Trophoblast cell (in vitro differentiated cells and primary cell): ENCODE measurements around the gene DICER1.

Experiments used
- DNase-seq, 2 donors: peaks; one replicate each; pipeline ENCODE4 v3.0.0-alpha.2; 2016
- H2AFZ ChIP-seq: 2 replicates; pipeline ENCODE4 v1.6.1; 2013; ENCODE audit warnings: low read length, moderate library complexity, mild to moderate bottlenecking; ENCODE audit not compliant: insufficient read depth, poor library complexity
- H2AK5ac ChIP-seq: 2 replicates; pipeline ENCODE4 v1.6.1; 2013; ENCODE audit warnings: mild to moderate bottlenecking, low read length
- H2BK120ac ChIP-seq: 2 replicates; pipeline ENCODE4 v1.6.1; 2013; ENCODE audit warnings: low read length, mild to moderate bottlenecking, moderate library complexity; ENCODE audit not compliant: insufficient read depth, poor library complexity
- H2BK12ac ChIP-seq: 2 replicates; pipeline ENCODE4 v1.6.1; 2013; ENCODE audit warnings: mild to moderate bottlenecking, low read length, moderate library complexity
- H2BK5ac ChIP-seq: 2 replicates; pipeline ENCODE4 v1.6.1; 2013; ENCODE audit warnings: low read length, low read depth, moderate library complexity, mild to moderate bottlenecking; ENCODE audit not compliant: poor library complexity
- H3K14ac ChIP-seq: 2 replicates; pipeline ENCODE4 v1.6.1; 2013; ENCODE audit warnings: mild to moderate bottlenecking, low read length
- H3K18ac ChIP-seq: 2 replicates; pipeline ENCODE4 v1.6.1; 2013; ENCODE audit warnings: mild to moderate bottlenecking, low read length
- H3K23ac ChIP-seq: 2 replicates; pipeline ENCODE4 v1.6.1; 2013; ENCODE audit warnings: low read length
- H3K27ac ChIP-seq: 2 replicates; pipeline ENCODE4 v1.5.1; 2013; ENCODE audit warnings: low read depth, mild to moderate bottlenecking, inconsistent platforms, low read length, moderate library complexity
- H3K27me3 ChIP-seq: 2 replicates; pipeline ENCODE4 v1.6.1; 2013; ENCODE audit warnings: inconsistent platforms, mild to moderate bottlenecking, low read length, moderate library complexity; ENCODE audit not compliant: insufficient read depth
- H3K36me3 ChIP-seq, 2 experiments: 1 replicate in 1 of 2; 2 replicates in 1 of 2; pipeline ENCODE4 v1.6.1; 2013; ENCODE audit warnings: low read length in 2 of 2, mild to moderate bottlenecking in 2 of 2, moderate library complexity in 1 of 2; ENCODE audit not compliant: insufficient read depth in 2 of 2, control insufficient read depth in 1 of 2
- H3K4ac ChIP-seq: 2 replicates; pipeline ENCODE4 v1.6.1; 2013; ENCODE audit warnings: low read depth, mild to moderate bottlenecking, low read length, moderate library complexity
- H3K4me1 ChIP-seq, 2 experiments: 1 replicate in 1 of 2; 2 replicates in 1 of 2; pipeline ENCODE4 v1.6.1; 2013; ENCODE audit warnings: low read length in 2 of 2, mild to moderate bottlenecking in 2 of 2, moderate library complexity in 1 of 2; ENCODE audit not compliant: insufficient read depth in 2 of 2, control insufficient read depth in 1 of 2
- H3K4me2 ChIP-seq: 2 replicates; pipeline ENCODE4 v1.6.1; 2013; ENCODE audit warnings: inconsistent platforms, mild to moderate bottlenecking, low read length, moderate library complexity
- H3K4me3 ChIP-seq: 2 replicates; pipeline ENCODE4 v1.5.1; 2013; ENCODE audit warnings: mild to moderate bottlenecking, low read depth, low read length, inconsistent platforms
- H3K79me1 ChIP-seq: one replicate; pipeline ENCODE4 v1.6.1; 2013; ENCODE audit warnings: low read length
- H3K79me2 ChIP-seq: 2 replicates; pipeline ENCODE4 v1.6.1; 2013; ENCODE audit warnings: low read length, mild to moderate bottlenecking; ENCODE audit not compliant: control insufficient read depth, insufficient read depth, poor library complexity
- H3K9ac ChIP-seq: 2 replicates; pipeline ENCODE4 v1.6.1; 2013; ENCODE audit warnings: mild to moderate bottlenecking, low read length
- H3K9me3 ChIP-seq: 2 replicates; pipeline ENCODE4 v1.6.1; 2013; ENCODE audit warnings: low read depth, mild to moderate bottlenecking, control low read depth, inconsistent platforms, low read length; ENCODE audit not compliant: insufficient read depth
- H4K12ac ChIP-seq: 2 replicates; pipeline ENCODE4 v1.6.1; 2013; ENCODE audit warnings: low read depth, mild to moderate bottlenecking, low read length, moderate library complexity
- H4K8ac ChIP-seq: 2 replicates; pipeline ENCODE4 v1.6.1; 2013; ENCODE audit warnings: low read depth, mild to moderate bottlenecking, low read length, moderate library complexity
- H4K91ac ChIP-seq: one replicate; pipeline ENCODE4 v1.6.1; 2013; ENCODE audit warnings: low read depth, mild to moderate bottlenecking, low read length, moderate library complexity
- WGBS: extraction: QIAGEN DNeasy Blood & Tissue Kit; methylation state at CpG from one replicate; pipeline ENCODE4 v1.1.7; 2013; ENCODE audit warnings: missing lambda C conversion rate; ENCODE audit not compliant: insufficient read length, insufficient coverage; ENCODE audit errors: extremely low coverage; 5-methylcytosine and 5-hydroxymethylcytosine counted together

DICER1 gene

DNA sequence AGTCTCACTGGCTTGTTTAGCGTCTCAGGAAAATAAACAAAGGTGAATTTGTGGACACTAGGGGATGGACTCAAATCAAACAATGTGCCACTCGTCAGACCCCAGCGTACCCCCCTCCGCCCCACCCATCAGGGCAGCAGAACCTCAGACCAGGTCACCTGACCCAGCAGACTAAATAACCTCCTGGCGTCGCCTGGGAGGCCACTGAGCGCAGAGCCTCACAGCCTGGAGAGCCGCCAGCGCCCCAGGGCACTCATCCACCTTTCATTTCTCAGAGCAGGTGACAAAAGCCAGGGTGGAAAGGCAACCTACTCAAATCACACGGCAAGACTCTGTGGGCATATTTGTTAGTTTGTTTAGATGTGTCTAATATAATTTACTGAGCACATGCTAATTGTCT lies 100.9 kb downstream of the DICER1 start:
- no CpG with 5 or more reads among the region's 10 CpGs for WGBS
- no peak overlapping the region for H3K18ac ChIP-seq
- DNase-seq: no peak

DNA sequence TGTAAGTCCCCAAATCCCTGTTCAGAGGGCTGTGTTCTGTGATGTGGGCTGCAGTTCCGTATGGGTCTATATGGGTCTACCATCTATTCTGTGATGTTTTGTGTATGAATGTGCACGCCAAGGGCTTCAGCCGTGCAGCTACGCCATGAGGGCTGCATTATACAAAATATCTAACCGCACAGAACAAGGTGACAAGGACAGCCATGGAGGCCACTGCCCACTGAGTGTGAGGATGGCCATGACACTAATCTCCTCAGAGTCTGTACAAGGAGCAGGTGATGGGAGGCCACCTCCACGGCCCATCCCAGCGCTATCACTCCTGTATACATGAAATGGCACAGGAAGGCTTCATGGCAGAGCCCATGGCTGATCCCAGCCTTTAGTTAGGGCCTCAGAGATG lies 102.0 kb downstream of the DICER1 start:
- Histone ChIP-seq H3K4ac (no peak overlapping the region), H3K4me1 (no peaks in the 10 kb centered on the region), H3K14ac (no peak overlapping the region), H2BK120ac (no peak overlapping the region), H4K91ac (no peak overlapping the region), H3K9me3 (no peaks in the 10 kb centered on the region), H3K18ac (no peak overlapping the region), H2AK5ac (no peak overlapping the region), H3K36me3 (no peaks in the 10 kb centered on the region), H2BK12ac (no peak overlapping the region), H3K27me3 (no peaks in the 10 kb centered on the region), H3K27ac (no peak overlapping the region), H3K9ac (no peak overlapping the region), H2AFZ (no peak overlapping the region), H3K79me1 (no peaks in the 10 kb centered on the region), H3K4me2 (no peak overlapping the region), H3K4me3 (no peak overlapping the region), H3K23ac (no peak overlapping the region), H2BK5ac (no peak overlapping the region), H4K8ac (no peak overlapping the region), H3K79me2 (no peaks in the 10 kb centered on the region), H4K12ac (no peak overlapping the region)
- no CpG with 5 or more reads among the region's 7 CpGs for WGBS
- DNase-seq: no peak

More for the DNA sequence above, 100.9 kb downstream of the DICER1 start:
- no peaks in the 10 kb centered on the region for H3K9me3 ChIP-seq
- H3K79me1 ChIP-seq: no peaks in the 10 kb centered on the region
- H4K12ac ChIP-seq: no peak overlapping the region
- no peak overlapping the region for H4K8ac ChIP-seq
- H3K4me1 ChIP-seq: no peaks in the 10 kb centered on the region
- H3K4me2 ChIP-seq: no peak overlapping the region
- no peaks in the 10 kb centered on the region for H3K79me2 ChIP-seq
- H4K91ac ChIP-seq: no peak overlapping the region
- no peak overlapping the region for H2AFZ ChIP-seq
- no peak overlapping the region for H3K27ac ChIP-seq
- H3K4ac ChIP-seq: no peak overlapping the region
- H3K23ac ChIP-seq: no peak overlapping the region
- no peak overlapping the region for H3K14ac ChIP-seq
- H2BK12ac ChIP-seq: no peak overlapping the region
- no peak overlapping the region for H2BK5ac ChIP-seq
- no peak overlapping the region for H2AK5ac ChIP-seq
- no peaks in the 10 kb centered on the region for H3K27me3 ChIP-seq
- H3K9ac ChIP-seq: no peak overlapping the region
- H3K36me3 ChIP-seq: no peaks in the 10 kb centered on the region
- no peak overlapping the region for H2BK120ac ChIP-seq
- H3K4me3 ChIP-seq: no peak overlapping the region

DNA sequence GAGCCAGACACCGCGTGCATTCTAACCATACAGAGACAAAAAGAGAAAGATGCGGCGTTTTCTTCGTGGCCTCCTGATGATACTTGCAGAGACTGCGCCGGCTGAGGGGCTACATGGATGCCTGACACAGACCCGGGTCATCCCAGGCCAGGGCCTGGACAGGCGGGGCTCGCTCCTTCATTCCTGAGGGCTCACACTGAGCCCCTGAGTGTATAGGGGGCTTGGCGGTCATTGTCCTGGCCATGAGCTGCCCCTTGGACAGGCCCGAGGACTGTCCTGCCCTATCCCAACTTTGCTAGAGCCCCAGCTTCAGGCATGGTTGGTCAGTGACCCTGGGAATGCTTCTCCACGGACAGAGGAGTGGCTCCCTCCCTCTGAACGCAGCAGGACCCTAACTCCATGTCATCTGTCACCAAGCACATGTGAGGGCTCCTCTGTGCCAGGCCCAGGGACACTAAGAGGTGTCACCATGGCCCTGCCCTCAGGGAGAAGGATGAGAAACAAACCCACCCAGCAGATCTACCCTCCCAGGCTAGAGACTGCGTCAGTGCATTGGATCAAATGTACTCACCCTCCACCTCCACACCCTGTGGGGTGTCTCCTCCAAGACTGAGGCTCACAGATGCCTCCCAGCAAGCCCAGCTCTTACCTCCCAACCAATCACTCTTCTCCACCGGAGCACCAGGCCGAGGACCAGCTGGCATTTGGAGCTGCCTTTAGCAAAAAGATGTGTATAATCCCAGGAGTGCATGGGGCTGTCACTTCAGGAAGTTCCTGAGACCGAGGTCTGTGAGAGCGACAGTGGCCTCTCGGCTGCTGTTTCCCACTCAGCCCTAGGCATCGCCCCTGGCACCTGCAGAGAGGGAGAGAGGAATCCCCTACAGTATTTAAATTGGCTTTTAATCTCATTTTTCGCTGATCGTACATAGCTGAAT lies 102.7 kb downstream of the DICER1 start:
- no peak overlapping the region for H4K12ac ChIP-seq
- H3K18ac ChIP-seq: no peak overlapping the region
- H3K9me3 ChIP-seq: no peaks in the 10 kb centered on the region
- no peaks in the 10 kb centered on the region for H3K4me1 ChIP-seq
- H3K79me2 ChIP-seq: no peaks in the 10 kb centered on the region
- no peak overlapping the region for H3K9ac ChIP-seq
- peak overlapping the region; percentile 13 for H3K4me3 ChIP-seq
- no peak overlapping the region for H3K4ac ChIP-seq
- H2BK5ac ChIP-seq: no peak overlapping the region
- no peaks in the 10 kb centered on the region for H3K79me1 ChIP-seq
- no peak overlapping the region for H2BK120ac ChIP-seq
- H4K91ac ChIP-seq: no peak overlapping the region
- H2AK5ac ChIP-seq: no peak overlapping the region
- no peak overlapping the region for H2BK12ac ChIP-seq
- H3K23ac ChIP-seq: no peak overlapping the region
- H3K36me3 ChIP-seq: no peaks in the 10 kb centered on the region
- H3K4me2 ChIP-seq: no peak overlapping the region
- H2AFZ ChIP-seq: no peak overlapping the region
- peak in 1 of 2 donors; percentile 1 for DNase-seq
- WGBS: no CpG with 5 or more reads among the region's 23 CpGs
- no peaks in the 10 kb centered on the region for H3K27me3 ChIP-seq
- no peak overlapping the region for H3K27ac ChIP-seq
- no peak overlapping the region for H4K8ac ChIP-seq
- H3K14ac ChIP-seq: no peak overlapping the region

DNA sequence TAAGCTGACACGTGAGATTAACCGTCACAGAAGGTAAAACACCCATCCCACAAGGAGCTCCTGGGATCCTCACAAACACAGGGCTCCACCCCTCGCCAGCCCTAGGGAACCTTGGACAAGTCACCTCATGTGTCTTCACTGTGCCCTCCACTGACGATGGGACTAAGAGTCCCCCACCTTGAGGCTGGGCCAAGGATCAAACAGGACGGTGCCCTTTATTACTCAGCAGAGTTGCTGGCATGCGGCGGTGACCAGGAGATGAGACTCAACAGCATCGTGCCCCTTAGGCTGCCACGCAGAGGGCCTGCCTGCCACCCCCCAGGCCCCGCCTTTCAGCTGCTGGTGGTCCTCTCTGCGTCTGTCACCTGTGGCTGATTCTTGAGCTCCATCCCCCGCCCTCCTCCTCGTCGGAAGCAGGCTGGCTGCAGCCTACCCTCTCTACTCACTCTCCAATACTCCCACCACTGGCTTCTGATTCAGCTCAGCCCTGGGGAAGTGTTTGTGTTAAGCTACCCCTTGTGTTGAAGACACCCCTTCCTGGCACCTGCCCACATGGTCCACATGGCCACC lies 105.2 kb downstream of the DICER1 start:
- Histone ChIP-seq H3K14ac (no peak overlapping the region), H3K9ac (no peak overlapping the region), H3K4ac (no peak overlapping the region), H3K79me2 (no peaks in the 10 kb centered on the region), H2BK12ac (no peak overlapping the region), H3K27me3 (no peaks in the 10 kb centered on the region), H2AK5ac (no peak overlapping the region), H3K4me3 (no peak overlapping the region), H3K18ac (no peak overlapping the region), H3K4me1 (no peaks in the 10 kb centered on the region), H3K23ac (no peak overlapping the region), H3K9me3 (no peaks in the 10 kb centered on the region), H3K4me2 (no peak overlapping the region), H4K91ac (no peak overlapping the region), H2BK5ac (no peak overlapping the region), H3K27ac (no peak overlapping the region), H4K8ac (no peak overlapping the region), H4K12ac (no peak overlapping the region), H3K79me1 (no peaks in the 10 kb centered on the region), H2BK120ac (no peak overlapping the region), H3K36me3 (no peaks in the 10 kb centered on the region), H2AFZ (no peak overlapping the region)
- WGBS: no CpG with 5 or more reads among the region's 14 CpGs
- DNase-seq: no peak
